Liver (tissue), 3 donors: Measurements from ENCODE around the gene GRIN2A.

Source experiments
- EGR1 ChIP-seq, 2 donors: IDR thresholded peaks; 2 replicates each; pipeline ENCODE4 v1.6.1; 2016 to 2018; ENCODE audit warnings: antibody characterized with exemption in 2 of 2, low read depth in 2 of 2
- TF ChIP-seq, protein P1 (sequence below): fragments of 150-350 bp; IDR thresholded peaks from 2 replicates; pipeline ENCODE4 v1.5.1; 2017; ENCODE audit warnings: improper control_type of control experiment, low read depth, low read length; ENCODE audit not compliant: missing input control
- donor health status: healthy.
- donor health status: healthy.

DNA sequence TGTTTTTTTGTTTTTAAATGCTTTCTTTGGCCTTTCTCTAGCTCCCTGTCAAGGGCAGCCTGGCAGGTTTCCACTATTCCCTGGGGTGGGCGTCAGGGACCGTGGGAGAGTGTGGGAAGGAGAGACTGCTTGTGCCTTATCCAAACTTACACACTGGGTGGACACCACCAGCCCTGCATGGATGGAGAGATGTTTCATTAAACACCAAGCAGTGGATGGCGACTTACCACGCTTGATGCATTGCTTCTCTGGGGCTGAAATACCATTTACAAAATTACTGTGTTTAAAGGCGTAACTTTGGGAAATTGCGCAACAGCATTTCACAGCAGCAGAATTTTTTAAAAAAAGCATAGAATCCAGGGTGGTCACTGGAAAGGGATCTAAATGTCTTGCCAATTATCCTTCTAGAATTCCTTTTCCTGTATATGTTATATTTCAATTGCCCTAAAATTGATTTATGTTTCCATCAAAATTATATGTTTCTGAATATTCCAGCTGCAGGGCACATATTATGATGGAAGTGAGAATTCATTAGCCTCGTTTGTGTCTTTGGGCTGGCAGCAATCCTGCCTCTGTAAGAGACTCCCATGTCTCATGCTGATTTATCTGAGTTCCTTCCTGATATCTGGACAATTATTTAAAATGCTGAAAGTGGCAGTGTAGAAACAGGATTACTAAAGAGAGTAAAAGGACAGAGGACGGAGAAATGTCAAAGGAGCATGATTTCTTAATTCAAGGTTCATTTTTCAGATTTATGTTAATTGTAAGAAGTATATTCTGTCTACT, 247.3 kb downstream of the GRIN2A start:
- no peak for TF ChIP-seq EGR1 (IDR thresholded peaks at IDR 0.05; ENCODE audit: low read depth in 2 of 2)
- TF ChIP-seq, protein P1, sequence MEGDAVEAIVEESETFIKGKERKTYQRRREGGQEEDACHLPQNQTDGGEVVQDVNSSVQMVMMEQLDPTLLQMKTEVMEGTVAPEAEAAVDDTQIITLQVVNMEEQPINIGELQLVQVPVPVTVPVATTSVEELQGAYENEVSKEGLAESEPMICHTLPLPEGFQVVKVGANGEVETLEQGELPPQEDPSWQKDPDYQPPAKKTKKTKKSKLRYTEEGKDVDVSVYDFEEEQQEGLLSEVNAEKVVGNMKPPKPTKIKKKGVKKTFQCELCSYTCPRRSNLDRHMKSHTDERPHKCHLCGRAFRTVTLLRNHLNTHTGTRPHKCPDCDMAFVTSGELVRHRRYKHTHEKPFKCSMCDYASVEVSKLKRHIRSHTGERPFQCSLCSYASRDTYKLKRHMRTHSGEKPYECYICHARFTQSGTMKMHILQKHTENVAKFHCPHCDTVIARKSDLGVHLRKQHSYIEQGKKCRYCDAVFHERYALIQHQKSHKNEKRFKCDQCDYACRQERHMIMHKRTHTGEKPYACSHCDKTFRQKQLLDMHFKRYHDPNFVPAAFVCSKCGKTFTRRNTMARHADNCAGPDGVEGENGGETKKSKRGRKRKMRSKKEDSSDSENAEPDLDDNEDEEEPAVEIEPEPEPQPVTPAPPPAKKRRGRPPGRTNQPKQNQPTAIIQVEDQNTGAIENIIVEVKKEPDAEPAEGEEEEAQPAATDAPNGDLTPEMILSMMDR = no peak
